NCI-H524 treated with DMSO at 0.1 percent for 48 hours (cell line): ENCODE measurements around the gene OR5AU1.

Source experiments
- DNase-seq: peaks from one replicate; lab custom pipeline; 2025; lab: John Stamatoyannopoulos, UW

OR5AU1 gene

GRCh38 chr14:21155963-21156362 is at the start of gene OR5AU1:
Gene OR5AU1, minus strand, starts transcription at chr14:21156063. Its CDS starts 191 bp downstream, at chr14:21155872.
- no peak for DNase-seq

DNA sequence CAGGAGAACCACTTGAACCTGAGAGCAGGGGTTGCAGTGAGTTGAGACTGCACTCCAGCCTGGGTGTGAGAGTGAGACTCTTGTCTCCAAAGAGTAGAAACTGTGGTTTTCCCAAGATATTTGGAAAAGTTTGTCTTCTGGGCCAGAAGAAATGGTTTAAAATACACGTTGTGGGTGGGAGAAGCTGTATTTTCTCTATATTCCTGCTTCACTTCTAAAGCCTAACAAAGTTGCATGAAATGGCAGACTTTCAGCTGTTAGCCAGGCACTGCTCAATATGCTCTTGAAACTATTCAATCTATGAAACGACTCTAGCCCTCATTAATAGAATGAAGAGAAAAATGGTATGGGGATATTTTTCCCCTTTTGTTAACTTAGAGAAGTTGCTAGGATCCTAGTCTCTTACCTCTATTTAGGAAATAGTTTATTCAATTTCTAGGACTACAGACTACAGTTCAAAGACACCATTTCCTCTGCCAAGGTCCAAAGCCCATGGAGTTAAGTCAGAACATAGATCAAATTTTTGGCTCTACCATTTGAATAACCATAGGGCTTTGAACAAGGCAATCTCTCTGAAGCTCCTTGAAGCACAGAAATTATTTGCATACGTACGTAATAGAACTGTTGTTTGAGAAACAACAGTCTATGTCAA is 49.3 kb upstream of the OR5AU1 start:
- DNase-seq = no peak

- DNase-seq = no peak
These were observed 48.5 kb upstream of the OR5AU1 start for GRCh38 chr14:21204167-21205025.

GRCh38 chr14:21203470-21204166 is 47.8 kb upstream of the OR5AU1 start:
- no peak for DNase-seq

GRCh38 chr14:21202463-21203358 is 46.8 kb upstream of the OR5AU1 start:
- no peak for DNase-seq

DNA sequence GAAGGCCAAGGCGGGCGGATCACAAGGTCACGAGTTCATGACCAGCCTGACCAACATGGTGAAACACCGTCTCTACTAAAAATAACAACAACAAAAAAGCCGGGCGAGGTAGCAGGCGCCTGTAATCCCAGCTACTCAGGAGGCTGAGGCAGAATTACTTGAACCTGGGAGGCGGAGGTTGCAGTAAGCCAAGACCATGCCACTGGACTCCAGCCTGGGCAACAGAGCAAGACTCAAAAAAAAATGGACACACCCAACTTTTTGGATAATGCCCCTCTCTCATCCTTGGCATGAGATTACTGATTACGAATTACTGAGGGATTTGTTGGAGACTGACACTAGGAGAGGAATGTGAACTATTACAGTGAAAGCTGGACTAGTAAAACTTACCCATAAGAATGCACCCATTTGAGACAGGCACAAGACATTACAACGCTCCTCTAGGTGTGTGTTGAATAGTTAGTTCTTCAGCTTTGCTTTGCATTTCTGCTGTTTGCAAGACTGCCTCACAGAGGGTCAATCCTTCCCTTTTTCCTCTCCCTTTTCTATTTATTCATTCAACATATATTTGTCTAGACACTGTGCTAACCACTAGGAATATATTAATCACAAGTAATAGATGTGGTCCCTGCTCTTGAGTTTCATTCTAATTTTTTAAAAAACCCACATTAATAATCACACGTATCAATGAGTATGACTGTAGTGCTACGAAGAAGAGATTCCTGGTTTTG is 46.0 kb upstream of the OR5AU1 start:
- DNase-seq = no peak

GRCh38 chr14:21200752-21201461 is 45.0 kb upstream of the OR5AU1 start:
- DNase-seq = no peak

GRCh38 chr14:21199611-21200560 is 44.0 kb upstream of the OR5AU1 start:
- no peak for DNase-seq

DNA sequence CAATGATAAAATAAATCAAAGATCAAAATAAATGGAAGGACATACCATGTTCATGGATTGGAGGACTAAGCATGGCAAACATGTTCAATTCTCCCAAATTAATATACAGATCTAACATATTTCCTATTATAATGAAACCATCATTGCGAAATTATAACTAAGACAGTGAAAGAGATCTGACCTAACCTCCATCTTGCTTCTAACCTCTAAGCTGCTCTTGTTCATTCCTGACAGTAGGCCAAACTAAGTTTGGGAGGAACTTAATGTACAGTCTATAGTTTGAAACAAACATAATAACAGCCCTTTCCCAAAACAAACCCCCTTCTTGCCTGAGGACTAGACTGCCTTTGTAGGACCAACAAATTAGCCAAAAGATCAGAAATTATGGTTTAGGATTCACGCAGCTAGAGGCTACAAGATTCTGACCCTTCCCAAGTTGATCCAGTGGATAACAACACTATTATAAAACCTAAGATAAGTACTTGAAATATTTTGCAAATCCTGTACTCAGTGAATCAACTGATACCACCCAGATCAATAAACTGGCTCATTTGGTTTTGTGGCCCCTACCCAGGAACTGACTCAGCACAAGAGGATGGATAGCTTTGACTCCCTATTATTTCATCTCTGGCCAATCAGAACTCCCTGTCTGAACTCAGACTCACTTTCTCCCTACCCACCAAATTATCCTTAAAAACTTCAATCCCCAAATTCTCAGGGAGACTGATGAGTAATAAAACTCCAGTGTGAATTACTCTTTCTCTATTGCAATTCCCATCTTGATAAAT is 41.7 kb upstream of the OR5AU1 start:
- DNase-seq = no peak

DNA sequence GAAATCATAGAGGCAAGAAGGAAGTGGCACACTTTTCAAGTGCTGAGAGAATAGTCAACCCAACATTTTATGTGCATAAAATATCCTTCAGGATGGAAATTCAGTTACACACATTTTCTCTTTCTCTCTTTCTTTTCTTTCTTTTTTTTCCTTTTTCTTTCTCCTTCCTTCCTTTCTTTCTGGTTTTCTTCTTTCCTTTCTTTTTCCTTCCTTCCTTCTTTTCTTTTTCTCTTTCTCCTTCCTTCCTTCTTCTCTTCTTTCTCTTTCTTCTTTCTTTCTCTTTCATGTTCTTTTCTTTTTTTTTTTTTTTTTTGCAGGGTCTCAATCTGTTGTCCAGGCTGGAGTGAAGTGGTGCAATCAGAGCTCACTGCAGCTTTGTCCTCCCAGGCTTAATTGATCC is 38.7 kb upstream of the OR5AU1 start:
- DNase-seq = no peak

GRCh38 chr14:21192875-21193535 is 37.1 kb upstream of the OR5AU1 start:
- no peak for DNase-seq

GRCh38 chr14:21192447-21192822 is 36.6 kb upstream of the OR5AU1 start:
- no peak for DNase-seq

GRCh38 chr14:21191809-21192446 is 36.1 kb upstream of the OR5AU1 start:
- DNase-seq = peak; percentile 77

DNA sequence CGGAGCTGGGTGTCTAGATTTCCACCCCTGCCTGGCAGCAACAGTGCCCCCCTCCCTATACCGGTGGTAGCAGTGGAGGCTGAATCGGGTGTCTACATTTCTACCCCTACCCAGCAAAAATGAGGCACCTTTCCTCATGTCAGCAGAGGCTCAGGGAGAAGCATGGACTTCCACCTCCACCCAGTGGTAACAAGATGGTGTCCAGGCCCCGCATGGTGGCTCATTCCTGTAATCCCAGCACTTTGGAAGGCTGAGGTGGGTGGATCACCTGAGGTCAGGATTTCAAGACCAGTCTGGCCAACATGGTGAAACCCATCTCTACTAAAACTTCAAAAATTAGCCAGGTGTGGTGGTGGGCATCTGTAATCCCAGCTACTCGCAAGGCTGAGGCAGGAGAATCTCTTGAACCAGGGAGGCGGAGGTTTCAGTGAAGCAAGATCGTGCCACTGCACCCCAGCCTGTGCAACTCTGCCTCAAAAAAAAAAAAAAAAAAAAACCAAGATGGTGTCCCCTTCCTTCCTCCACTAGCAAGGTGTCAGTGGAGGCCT is 35.5 kb upstream of the OR5AU1 start:
- no peak for DNase-seq

- DNase-seq = no peak
These were observed 29.6 kb upstream of the OR5AU1 start for GRCh38 chr14:21185491-21185890.

GRCh38 chr14:21184254-21184653 is 28.4 kb upstream of the OR5AU1 start:
- no peak for DNase-seq

GRCh38 chr14:21182166-21182565 is 26.3 kb upstream of the OR5AU1 start:
- no peak for DNase-seq
